GM12878 (cell line): Measurements from ENCODE around the gene CDC14A. TPM values are rescaled to one million over a fixed set of nuclear protein-coding genes. Genes with fewer than 3 reads are reported as not detected.

ENCODE experiments used
- ATAC-seq: fragments of 200-7000 bp; cut with Tn5 transposase; 3 replicates; pipeline ENCODE4 v1.9.1; 2020; ENCODE audit warnings: mild to moderate bottlenecking, moderate library complexity
- BruUV-seq: library from RNA; stranded (reverse); fragments of 400-500 nt; replicated peaks from 2 replicates; lab custom pipeline; 2021; lab: Mats Ljungman, UMichigan
- CTCF ChIA-PET: fragments of 300-600 bp; sonication (Branson Sonifier 250); formaldehyde crosslinking; extraction: SDS; loops from one replicate; lab custom pipeline; 2021; ENCODE audit warnings: inconsistent platforms; lab: Yijun Ruan, JAX
- POLR2A ChIA-PET: fragments of 350-600 bp; formaldehyde crosslinking; extraction: SDS; loops from one replicate; lab custom pipeline; 2021; ENCODE audit warnings: inconsistent platforms; lab: Charles Lee
- RAD21 ChIA-PET: fragments of 300-600 bp; sonication (Branson Sonifier 250); formaldehyde crosslinking; loops from one replicate; lab custom pipeline; 2023; ENCODE audit warnings: antibody characterized with exemption; ENCODE audit not compliant: unreplicated experiment; lab: Charles Lee
- SMC1A ChIA-PET: fragments of 300-600 bp; sonication (Branson Sonifier 250); formaldehyde crosslinking; loops from one replicate; lab custom pipeline; 2023; ENCODE audit not compliant: unreplicated experiment, uncharacterized antibody; lab: Charles Lee
- DNase-seq: peaks from one replicate; pipeline ENCODE4 v3.0.0-alpha.2; 2011; ENCODE audit warnings: low read depth, low spot score
- FAIRE-seq: peaks from 3 replicates; lab custom pipeline; 2011; peaks lifted over from hg19 to GRCh38; lab: Jason Lieb, UNC
- H2AFZ ChIP-seq: 2 replicates; pipeline ENCODE4 v1.6.0; 2011; ENCODE audit warnings: low read depth, low read length, control low read depth; ENCODE audit not compliant: control insufficient read depth
- H3K27ac ChIP-seq: 2 replicates; pipeline ENCODE4 v1.5.1; 2011; ENCODE audit warnings: control low read depth; ENCODE audit not compliant: control insufficient read depth, insufficient read depth
- H3K27me3 ChIP-seq, 2 experiments: replicated peaks in 1 of 2; 2 replicates each; pipeline versions ENCODE4 v1.6.0 to v1.6.1; 2011; ENCODE audit warnings: low read length in 1 of 2; ENCODE audit not compliant: control insufficient read depth in 2 of 2, insufficient read depth in 2 of 2
- H3K36me3 ChIP-seq, 2 experiments: 2 replicates each; pipeline ENCODE4 v1.5.1; 2011; ENCODE audit warnings: low read length in 1 of 2; ENCODE audit not compliant: control insufficient read depth in 2 of 2, insufficient read depth in 2 of 2
- H3K4me1 ChIP-seq: 2 replicates; pipeline ENCODE4 v1.6.1; 2011; ENCODE audit warnings: mild to moderate bottlenecking, low read length, moderate library complexity, mixed read lengths; ENCODE audit not compliant: control insufficient read depth, insufficient read depth
- H3K4me2 ChIP-seq: 2 replicates; pipeline ENCODE4 v1.6.0; 2011; ENCODE audit warnings: control low read depth; ENCODE audit not compliant: control insufficient read depth, insufficient read depth
- H3K4me3 ChIP-seq: fragments of 200-600 bp; sonication (generic); 2 replicates; pipeline ENCODE4 v1.5.1; 2016
- H3K79me2 ChIP-seq: 2 replicates; pipeline ENCODE4 v1.6.0; 2011; ENCODE audit warnings: low read length; ENCODE audit not compliant: control insufficient read depth, insufficient read depth
- H3K9ac ChIP-seq: 2 replicates; pipeline ENCODE4 v1.8.0; 2011; ENCODE audit warnings: low read length, control low read depth, mixed read lengths; ENCODE audit not compliant: control insufficient read depth, insufficient read depth
- H3K9me3 ChIP-seq: replicated peaks from 3 replicates; pipeline ENCODE4 v1.5.1; 2011; ENCODE audit warnings: mild to moderate bottlenecking, low read length; ENCODE audit not compliant: control insufficient read depth, insufficient read depth
- H4K20me1 ChIP-seq: 2 replicates; pipeline ENCODE4 v1.6.0; 2011; ENCODE audit not compliant: control insufficient read depth, insufficient read depth
- CHD1 ChIP-seq: IDR thresholded peaks from 2 replicates; pipeline ENCODE4 v1.6.1; 2012; ENCODE audit warnings: low read depth, low read length, improper control_type of control experiment
- HDAC2 ChIP-seq: fragments of 200-600 bp; sonication (generic); IDR thresholded peaks from 2 replicates; pipeline ENCODE4 v1.6.1; 2017
- JUNB ChIP-seq: IDR thresholded peaks from 2 replicates; pipeline ENCODE4 v1.6.1; 2016; ENCODE audit warnings: antibody characterized with exemption, mild to moderate bottlenecking
- MTA3 ChIP-seq: IDR thresholded peaks from 2 replicates; pipeline ENCODE4 v1.6.1; 2012; ENCODE audit warnings: low read length, inconsistent platforms, borderline replicate concordance
- MXI1 ChIP-seq: fragments of 150-350 bp; IDR thresholded peaks from 2 replicates; pipeline ENCODE4 v1.6.1; 2011; ENCODE audit warnings: low read depth, mild to moderate bottlenecking, inconsistent platforms, low read length, improper control_type of control experiment
- MYB ChIP-seq: fragments of 150-350 bp; IDR thresholded peaks from 2 replicates; pipeline ENCODE4 v1.6.1; 2014; ENCODE audit warnings: mild to moderate bottlenecking, low read depth, low read length, borderline replicate concordance
- NBN ChIP-seq: fragments of 450-650 bp; IDR thresholded peaks from 2 replicates; pipeline ENCODE4 v1.6.1; 2016
- NFYB ChIP-seq: IDR thresholded peaks from 2 replicates; pipeline ENCODE4 v1.6.1; 2011; ENCODE audit warnings: low read depth, mild to moderate bottlenecking, low read length, improper control_type of control experiment, moderate library complexity; ENCODE audit not compliant: insufficient read depth
- PAX5 ChIP-seq: IDR thresholded peaks from 2 replicates; pipeline ENCODE4 v1.6.1; 2011; ENCODE audit warnings: low read depth, low read length, borderline replicate concordance
- POLR2AphosphoS5 ChIP-seq: IDR thresholded peaks from 2 replicates; pipeline ENCODE4 v1.6.1; 2011; ENCODE audit warnings: mild to moderate bottlenecking, low read length, inconsistent platforms
- RB1 ChIP-seq: fragments of 450-650 bp; formaldehyde crosslinking; IDR thresholded peaks from 2 replicates; pipeline ENCODE4 v1.6.1; 2017; ENCODE audit warnings: mild to moderate bottlenecking, borderline replicate concordance
- RFX5 ChIP-seq: IDR thresholded peaks from 2 replicates; pipeline ENCODE4 v1.6.1; 2011; ENCODE audit warnings: low read depth, low read length, improper control_type of control experiment
- RUNX3 ChIP-seq: IDR thresholded peaks from 2 replicates; pipeline ENCODE4 v1.6.1; 2012; ENCODE audit warnings: low read length, inconsistent platforms
- WGBS: methylation state at CpG from one replicate; pipeline ENCODE4 v1.1.6; 2016; ENCODE audit warnings: low lambda C conversion rate; ENCODE audit not compliant: insufficient replicate concordance, insufficient coverage; ENCODE audit errors: missing lambda C conversion rate; 5-methylcytosine and 5-hydroxymethylcytosine counted together
- in situ Hi-C: fragments of 300-500 bp; cut with MboI; formaldehyde crosslinking; loops from 9 replicates; pipeline ENCODE4 v1.14.3; 2018; ENCODE audit warnings: mixed read lengths
- intact Hi-C: fragments of 100-400 bp; cut with micrococcal nuclease; formaldehyde crosslinking; loops from one replicate; pipeline ENCODE4 v1.14.2; 2022; ENCODE audit not compliant: unreplicated experiment
- polyA plus RNA-seq, 11 experiments: library from polyadenylated mRNA; depleted of rRNA in 4 of 11; unstranded in 6 of 11; stranded (reverse) in 5 of 11; fragments of >200 nt; fragmentation: Nextera tagmentation in 4 of 11; fragmentation: Illumina TruSeq in 1 of 11; extraction: Ambion mirVana in 4 of 11; extraction: Trizol in 1 of 11; gene quantifications; 1 replicate in 1 of 11; 2 replicates in 10 of 11; pipeline versions ENCODE4 v1.2.1 to v1.2.3, GENCODE V29; 2011 to 2016; ENCODE audit warnings: inconsistent platforms in 2 of 11, missing spikeins in 2 of 11, low read depth in 1 of 11
- total RNA-seq, 4 experiments: library from RNA; depleted of rRNA in 3 of 4; stranded (reverse); fragments of >200 nt in 3 of 4; fragmentation: Illumina TruSeq in 1 of 4; extraction: Trizol in 1 of 4; gene quantifications; 2 replicates each; pipeline versions ENCODE4 v1.2.1 to v1.2.3, GENCODE V29; 2013 to 2021
- TF ChIP-seq, protein P1 (sequence below): IDR thresholded peaks from 2 replicates; pipeline ENCODE4 v1.6.1; 2011; ENCODE audit warnings: low read depth, mild to moderate bottlenecking, low read length, moderate library complexity, borderline replicate concordance; ENCODE audit errors: extremely low read depth
- TF ChIP-seq, protein P2 (sequence below): fragments of 450-650 bp; IDR thresholded peaks from 2 replicates; pipeline ENCODE4 v1.6.1; 2017; ENCODE audit warnings: mild to moderate bottlenecking

CDC14A gene
- total and polyA plus RNA-seq, 10 of the 15 experiments (the other 5 are each of a cell fraction or from before 2014, with no cell fraction given) = 1.5 to 7.1 (median 5.5) TPM

DNA sequence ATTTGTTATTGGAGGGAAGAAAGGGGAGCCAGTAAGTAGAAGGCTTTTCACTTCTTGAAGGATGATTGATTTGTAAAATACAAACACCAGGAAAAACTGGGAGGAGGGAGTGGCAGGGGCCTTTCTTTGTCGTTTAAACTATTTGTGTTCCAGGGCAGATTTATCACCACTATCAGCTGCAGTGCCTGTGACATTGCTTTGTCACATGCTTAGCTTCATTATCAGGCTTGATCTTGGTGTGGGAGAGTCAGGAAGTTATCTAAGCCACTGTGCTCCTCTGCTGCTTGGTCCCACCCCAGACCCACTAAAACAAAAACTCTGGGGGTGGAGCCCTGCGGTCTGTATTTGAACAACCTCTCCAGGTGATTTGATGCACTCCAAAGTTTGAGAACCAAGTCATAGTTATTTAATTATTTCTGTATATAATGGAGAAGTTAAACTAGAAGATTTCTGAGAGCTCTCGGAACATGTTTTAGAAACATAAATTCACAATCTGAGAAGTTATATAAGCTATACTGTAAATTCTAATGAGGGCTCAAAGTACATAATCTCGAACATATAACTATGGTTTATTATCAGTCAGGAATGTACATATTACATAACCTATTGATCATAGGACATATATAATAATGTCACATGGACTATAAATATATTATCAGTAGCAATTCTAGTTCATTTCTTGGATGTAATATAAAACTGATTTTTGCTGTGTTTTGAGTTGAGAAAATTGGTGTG lies 87.9 kb downstream of the CDC14A start:
- no peak overlapping the region for H3K4me3 ChIP-seq
- intact Hi-C loops = no loop called here
- 66% methylated on average over 4 of the region's 4 CpGs for WGBS
- ChIA-PET SMC1A (interaction anchor here (1.0 to 1.9 kb wide), 5 partner anchors 9 to 428 kb away, joined by 3 to 5 read pairs (median 3); no protein-coding TSS in a partner anchor), POLR2A (interaction anchor here (1.0 kb wide), 1 partner anchor 13 kb away, joined by 3 read pairs; no protein-coding TSS in a partner anchor), RAD21 (interaction anchor here (0.7 to 1.4 kb wide), 3 partner anchors 11 to 87 kb away, joined by 3 to 4 read pairs (median 3); no protein-coding TSS in a partner anchor), CTCF (interaction anchor here (0.9 to 3.7 kb wide), 4 partner anchors 10 to 428 kb away, joined by 3 to 42 read pairs (median 5); no protein-coding TSS in a partner anchor)
- no peaks in the 10 kb centered on the region for H3K79me2 ChIP-seq
- peak overlapping the region; percentile 51 for H2AFZ ChIP-seq
- 0 out of 2 replicates have a peak, but pooled peaks have one; percentile 15 for TF ChIP-seq JUNB
- TF ChIP-seq MTA3 = no peak
- TF ChIP-seq RUNX3 = peak; percentile 60
- no peaks in the 10 kb centered on the region for H4K20me1 ChIP-seq
- no peaks in the 10 kb centered on the region; the same call in 2 of the 3 replicates for H3K9me3 ChIP-seq
- BruUV-seq = no TSS peak
- no peak overlapping the region for H3K9ac ChIP-seq
- in situ Hi-C loops = no loop called here
- H3K4me1 ChIP-seq = peaks cover 18% of the 10 kb centered on the region
- DNase-seq (no peak), ATAC-seq (peak; percentile 53), FAIRE-seq (no peak)
- no peak overlapping the region for H3K4me2 ChIP-seq
- no peaks in the 10 kb centered on the region for H3K27me3 ChIP-seq
- H3K27ac ChIP-seq = no peak overlapping the region
- H3K36me3 ChIP-seq = no peaks in the 10 kb centered on the region

DNA sequence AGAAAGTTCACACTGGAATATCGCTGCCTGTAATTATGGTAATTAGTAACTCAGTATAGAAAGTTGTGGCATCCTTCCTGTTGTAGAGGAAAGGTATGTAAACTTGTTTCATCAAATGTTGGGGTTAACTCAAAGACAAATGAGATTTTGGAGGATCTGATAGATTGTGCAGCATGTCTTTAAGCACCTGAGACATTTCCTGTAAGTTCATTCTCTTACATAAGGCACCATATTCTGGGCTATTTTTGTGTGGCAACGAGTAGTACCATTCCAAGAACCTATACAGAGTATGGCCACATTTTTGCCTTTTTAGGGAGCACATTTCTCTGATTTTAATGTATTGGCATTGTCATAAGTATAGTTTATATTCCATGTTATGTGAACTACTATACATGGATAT lies 88.8 kb downstream of the CDC14A start:
- H3K4me2 ChIP-seq = no peak overlapping the region
- no peak overlapping the region for H3K27ac ChIP-seq
- H3K9me3 ChIP-seq = no peaks in the 10 kb centered on the region
- WGBS = 71% methylated on average over 2 of the region's 2 CpGs
- H3K4me3 ChIP-seq = no peak overlapping the region
- ChIA-PET RAD21 (interaction anchor here (1.1 to 1.4 kb wide), 3 partner anchors 13 to 18 kb away, joined by 3 to 5 read pairs (median 4); no protein-coding TSS in a partner anchor), POLR2A (no interaction called here), SMC1A (interaction anchor here (0.7 kb wide), 1 partner anchor 72 kb away, joined by 3 read pairs; no protein-coding TSS in a partner anchor), CTCF (interaction anchor here (1.1 to 3.7 kb wide), 3 partner anchors 11 to 44 kb away, joined by 3 to 42 read pairs (median 6); no protein-coding TSS in a partner anchor)
- intact Hi-C loops (no loop called here), in situ Hi-C loops (no loop called here)
- ATAC-seq = no peak
- BruUV-seq = no TSS peak
- no peaks in the 10 kb centered on the region for H3K27me3 ChIP-seq
- no peak for FAIRE-seq
- H4K20me1 ChIP-seq = no peaks in the 10 kb centered on the region
- H2AFZ ChIP-seq = no peak overlapping the region
- peaks cover 18% of the 10 kb centered on the region for H3K4me1 ChIP-seq
- DNase-seq = no peak
- no peaks in the 10 kb centered on the region for H3K36me3 ChIP-seq
- H3K79me2 ChIP-seq = no peaks in the 10 kb centered on the region
- H3K9ac ChIP-seq = no peak overlapping the region
- TF ChIP-seq NFYB (no peak), MXI1 (no peak), POLR2AphosphoS5 (no peak), RFX5 (no peak), MYB (no peak), HDAC2 (no peak), PAX5 (no peak), NBN (no peak), RB1 (no peak), RUNX3 (no peak), CHD1 (no peak)
- TF ChIP-seq, protein P1, sequence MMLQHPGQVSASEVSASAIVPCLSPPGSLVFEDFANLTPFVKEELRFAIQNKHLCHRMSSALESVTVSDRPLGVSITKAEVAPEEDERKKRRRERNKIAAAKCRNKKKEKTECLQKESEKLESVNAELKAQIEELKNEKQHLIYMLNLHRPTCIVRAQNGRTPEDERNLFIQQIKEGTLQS = no peak
- TF ChIP-seq, protein P2, sequence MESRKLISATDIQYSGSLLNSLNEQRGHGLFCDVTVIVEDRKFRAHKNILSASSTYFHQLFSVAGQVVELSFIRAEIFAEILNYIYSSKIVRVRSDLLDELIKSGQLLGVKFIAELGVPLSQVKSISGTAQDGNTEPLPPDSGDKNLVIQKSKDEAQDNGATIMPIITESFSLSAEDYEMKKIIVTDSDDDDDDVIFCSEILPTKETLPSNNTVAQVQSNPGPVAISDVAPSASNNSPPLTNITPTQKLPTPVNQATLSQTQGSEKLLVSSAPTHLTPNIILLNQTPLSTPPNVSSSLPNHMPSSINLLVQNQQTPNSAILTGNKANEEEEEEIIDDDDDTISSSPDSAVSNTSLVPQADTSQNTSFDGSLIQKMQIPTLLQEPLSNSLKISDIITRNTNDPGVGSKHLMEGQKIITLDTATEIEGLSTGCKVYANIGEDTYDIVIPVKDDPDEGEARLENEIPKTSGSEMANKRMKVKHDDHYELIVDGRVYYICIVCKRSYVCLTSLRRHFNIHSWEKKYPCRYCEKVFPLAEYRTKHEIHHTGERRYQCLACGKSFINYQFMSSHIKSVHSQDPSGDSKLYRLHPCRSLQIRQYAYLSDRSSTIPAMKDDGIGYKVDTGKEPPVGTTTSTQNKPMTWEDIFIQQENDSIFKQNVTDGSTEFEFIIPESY = no peak
